Right ventricle myocardium superior (tissue), 1 donor: ENCODE measurements around the gene ZNF624. TPM values are rescaled to one million over a fixed set of nuclear protein-coding genes. Genes with fewer than 3 reads are reported as not detected.
"Not testable (repeated sequence)": the region's sequence is repeated elsewhere in the genome, so short reads cannot be mapped to it uniquely, and the experiment has no call there.

Source experiments
- ATAC-seq: fragments of 200-7000 bp; cut with Tn5 transposase; one replicate; pipeline ENCODE4 v1.9.1; 2020; ENCODE audit warnings: mild to moderate bottlenecking; ENCODE audit not compliant: poor library complexity
- DNase-seq: peaks from one replicate; pipeline ENCODE4 v3.0.0-alpha.2; 2020
- intact Hi-C: fragments of 100-400 bp; cut with DNase I; formaldehyde crosslinking; loops from one replicate; pipeline ENCODE4 v1.11.2; 2022
- long read RNA-seq: library from polyadenylated mRNA; unstranded; transcript quantifications from one replicate; pipeline ENCODE4 v2.0.0, GENCODE V29; 2021
- total RNA-seq: library from RNA; stranded (reverse); fragmentation: NEBNext Ultra II Directional; extraction: Animal tissue kit (Norgen Biotek cat#: 25700); gene quantifications from one replicate; pipeline ENCODE4 v1.2.1, GENCODE V29; 2021
- donor health status: DM: no; HTN: yes; CAD: no; lungs with severe emphysema.

The ZNF624 gene
- 1.4 TPM for total RNA-seq
- long read RNA-seq = 0 reads

- ATAC-seq = peak; percentile 97
- intact Hi-C loops = no loop called here
Measured at GRCh38 chr17:16653367-16654041, at the start of gene ZNF624. TSS of gene ZNF624 (minus strand) at chr17:16653850.

GRCh38 chr17:16697603-16698002 is 44.0 kb upstream of the ZNF624 start:
- intact Hi-C loops, ATAC-seq: not testable (repeated sequence)

More at GRCh38 chr17:16653367-16654041, at the start of gene ZNF624:
- peak; percentile 98 for DNase-seq

GRCh38 chr17:16690447-16690846 is 36.8 kb upstream of the ZNF624 start:
- peak; percentile 38 for ATAC-seq
- DNase-seq, intact Hi-C loops: not testable (repeated sequence)

More at GRCh38 chr17:16697603-16698002, 44.0 kb upstream of the ZNF624 start:
- DNase-seq = not testable (repeated sequence)

GRCh38 chr17:16689731-16690281 is 36.2 kb upstream of the ZNF624 start, which contains the start of gene CCDC144A:
TSS of gene CCDC144A (plus strand) at chr17:16690241. CDS start at chr17:16690401, 160 bp downstream.
- peak; percentile 57 for ATAC-seq
- peak; percentile 69 for DNase-seq
- intact Hi-C loops = not testable (repeated sequence)

- ATAC-seq, DNase-seq, intact Hi-C loops: not testable (repeated sequence)
Measured at GRCh38 chr17:16687151-16687550, 33.5 kb upstream of the ZNF624 start.

GRCh38 chr17:16686019-16686418 is 32.4 kb upstream of the ZNF624 start:
- DNase-seq, ATAC-seq, intact Hi-C loops: not testable (repeated sequence)

- ATAC-seq, DNase-seq, intact Hi-C loops: not testable (repeated sequence)
Measured at GRCh38 chr17:16683290-16684138, 29.9 kb upstream of the ZNF624 start.

- DNase-seq (no peak), ATAC-seq (no peak)
- intact Hi-C loops = no loop called here
Measured at GRCh38 chr17:16676676-16677268, 23.1 kb upstream of the ZNF624 start.

GRCh38 chr17:16666907-16667636 is 13.4 kb upstream of the ZNF624 start:
- intact Hi-C loops, DNase-seq: not testable (repeated sequence)
- peak; percentile 60 for ATAC-seq

- intact Hi-C loops, ATAC-seq, DNase-seq: not testable (repeated sequence)
Measured at GRCh38 chr17:16666553-16666906, 12.9 kb upstream of the ZNF624 start.

- ATAC-seq = no peak
- intact Hi-C loops = no loop called here
Measured at GRCh38 chr17:16662936-16663335, 9.3 kb upstream of the ZNF624 start.

GRCh38 chr17:16661217-16661616 is 7.6 kb upstream of the ZNF624 start:
- ATAC-seq (no peak), DNase-seq (no peak)
- intact Hi-C loops = no loop called here

More at GRCh38 chr17:16662936-16663335, 9.3 kb upstream of the ZNF624 start:
- no peak for DNase-seq

GRCh38 chr17:16652847-16653366 is 743 bp downstream of the ZNF624 start:
- DNase-seq (no peak), ATAC-seq (peak; percentile 8)

GRCh38 chr17:16652252-16652651 is 1.4 kb downstream of the ZNF624 start:
- intact Hi-C loops = no loop called here
- DNase-seq (no peak), ATAC-seq (no peak)

More at GRCh38 chr17:16652847-16653366, 743 bp downstream of the ZNF624 start:
- intact Hi-C loops = no loop called here

- no peak for DNase-seq
- intact Hi-C loops = no loop called here
- ATAC-seq = no peak
Measured at GRCh38 chr17:16649585-16649984, 4.1 kb downstream of the ZNF624 start.

- ATAC-seq (no peak), DNase-seq (no peak)
- intact Hi-C loops = no loop called here
Measured at GRCh38 chr17:16639438-16639837, 14.2 kb downstream of the ZNF624 start.

- intact Hi-C loops = no loop called here
- DNase-seq = no peak
- no peak for ATAC-seq
Measured at GRCh38 chr17:16623282-16623681, 30.4 kb downstream of the ZNF624 start.
